ENCODE data around the gene ZDHHC8. TPM values are rescaled to one million over a fixed set of nuclear protein-coding genes. Genes with fewer than 3 reads are reported as not detected.
A peak's percentile ranks its signal among the peaks of the same experiment; 100 is the strongest.

Gene ZDHHC8
- total RNA-seq, 8 experiments from 2014 or later: 4.5 to 34.5 (median 8.9) TPM

GRCh38 chr22:20147237-20147988 is 15.8 kb downstream of the ZDHHC8 start:
- H3K4me3 ChIP-seq: no peak overlapping the region
- no peak for ATAC-seq (replicated peaks in 6 of 8)
- in situ Hi-C loops (cut with MboI; ENCODE audit: low pct_unique_long_range_greater_than_20kb in 2 of 9, low sequenced_read_pairs in 9 of 9, unreplicated experiment in 9 of 9): loop anchor here in 1 of 9 experiments (25.0 kb wide), 1 partner anchor 110 kb away; no protein-coding TSS in a partner anchor
- peak overlapping the region in 1 of 2 donors; percentile 53 for H3K27ac ChIP-seq
- H3K4me1 ChIP-seq (replicated peaks in 1 of 2): peaks cover 3 to 5% of the 10 kb centered on the region in 2 donors
- WGBS, 10 experiments: 61 to 100% methylated on average over 1 to 4 of the region's 14 CpGs; no CpG with 5 or more reads in 8 of the 10 experiments

GRCh38 chr22:20148414-20148813 is 16.8 kb downstream of the ZDHHC8 start:
- no peak for ATAC-seq (replicated peaks in 6 of 8)
- Histone ChIP-seq H3K4me3 (no peak overlapping the region), H3K27ac (no peak overlapping the region), H3K4me1 (replicated peaks in 1 of 2) (peaks cover 3 to 5% of the 10 kb centered on the region in 2 donors)
- in situ Hi-C loops (cut with MboI; ENCODE audit: low pct_unique_long_range_greater_than_20kb in 2 of 9, low sequenced_read_pairs in 9 of 9, unreplicated experiment in 9 of 9): loop anchor here in 1 of 9 experiments (25.0 kb wide), 1 partner anchor 111 kb away; no protein-coding TSS in a partner anchor
- 100% methylated on average over 1 of the region's 18 CpGs; no CpG with 5 or more reads in 9 of the 10 experiments for WGBS, 10 experiments

GRCh38 chr22:20149257-20150250 is 17.9 kb downstream of the ZDHHC8 start:
- no peak overlapping the region for H3K4me3 ChIP-seq
- H3K27ac ChIP-seq: peak overlapping the region in 1 of 2 donors; percentile 39
- ATAC-seq (replicated peaks in 6 of 8): no peak
- peaks cover 13 to 14% of the 10 kb centered on the region in 2 donors for H3K4me1 ChIP-seq (replicated peaks in 1 of 2)
- in situ Hi-C loops (cut with MboI; ENCODE audit: low pct_unique_long_range_greater_than_20kb in 2 of 9, low sequenced_read_pairs in 9 of 9, unreplicated experiment in 9 of 9): loop anchor here (10.0 to 25.0 kb wide), 7 partner anchors 112 to 313 kb away; partner anchors contain the start of gene RTN4R (in 2 of the 9)
- 80% methylated on average over 1 to 3 of the region's 32 CpGs; no CpG with 5 or more reads in 8 of the 10 experiments for WGBS, 10 experiments

DNA sequence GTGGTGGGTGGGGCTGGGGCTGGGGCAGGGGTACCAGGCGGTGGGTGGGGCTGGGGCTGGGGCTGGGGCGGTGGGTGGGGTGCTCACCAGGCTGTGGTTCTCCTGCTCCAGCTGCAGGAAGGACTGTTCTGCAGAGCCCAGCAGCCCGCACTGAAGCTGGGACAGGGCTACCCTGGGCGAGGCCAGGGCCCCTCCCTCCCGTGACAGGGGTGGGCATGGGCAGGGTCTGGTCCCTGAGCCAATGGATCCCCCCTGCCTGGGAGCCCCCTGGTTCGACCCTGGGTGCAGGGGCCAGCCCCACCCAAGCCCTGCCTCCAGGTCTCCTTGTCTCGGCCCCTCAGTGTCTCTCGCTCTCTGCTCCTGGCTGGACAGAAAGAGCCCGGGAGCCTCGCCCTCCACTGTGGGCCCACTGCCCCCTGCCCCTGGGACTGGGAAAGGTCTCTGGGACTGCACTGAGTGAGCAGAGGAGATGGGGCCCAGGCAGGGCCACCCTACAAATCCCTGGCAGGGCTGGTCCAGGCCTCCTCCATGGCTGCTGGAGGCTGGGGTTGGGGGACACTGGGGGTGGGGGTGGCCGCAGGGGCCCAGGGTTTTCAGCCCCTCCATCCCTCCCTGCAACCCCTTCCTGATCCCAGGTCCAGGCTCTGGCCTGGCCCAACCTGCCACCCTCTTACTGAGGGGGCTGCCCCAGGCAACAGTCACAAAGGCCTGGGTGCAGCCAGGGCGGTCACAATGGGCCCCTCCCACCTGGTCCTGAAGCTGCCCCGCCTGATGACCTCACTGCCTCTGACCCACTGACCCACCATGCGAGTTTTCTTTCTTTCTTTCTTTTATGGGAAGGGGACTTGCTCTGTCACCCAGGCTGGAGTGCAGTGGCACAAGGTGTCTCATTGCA is 19.0 kb downstream of the ZDHHC8 start, which contains the start of gene CCDC188:
Gene CCDC188, minus strand, starts transcription at position 675 of the 895 bp plus-strand sequence. Its CDS starts 69 bp downstream, at position 606.
- in situ Hi-C loops (cut with MboI; ENCODE audit: low pct_unique_long_range_greater_than_20kb in 2 of 9, low sequenced_read_pairs in 9 of 9, unreplicated experiment in 9 of 9): loop anchor here (10.0 to 25.0 kb wide), 6 partner anchors 112 to 312 kb away; partner anchors contain the start of gene RTN4R (in 2 of the 9)

GRCh38 chr22:20151276-20151588 is 19.6 kb downstream of the ZDHHC8 start:
- WGBS, 10 experiments: 67 to 100% (median 100%) methylated on average over 1 to 4 of the region's 4 CpGs; no CpG with 5 or more reads in 4 of the 10 experiments

More for the DNA sequence above, 19.0 kb downstream of the ZDHHC8 start, which contains the start of gene CCDC188:
- H3K27ac ChIP-seq: no peak within 1 kb of the TSS
- WGBS, 10 experiments: 50 to 70% (median 55%) methylated on average over 1 to 2 of the region's 14 CpGs; no CpG with 5 or more reads in 7 of the 10 experiments
- no peak within 1 kb of the TSS for H3K4me3 ChIP-seq
- ATAC-seq (replicated peaks in 6 of 8): no peak
- H3K4me1 ChIP-seq (replicated peaks in 1 of 2): peaks cover 24% of the 10 kb centered on the region in 2 donors

GRCh38 chr22:20152464-20152890 is 20.9 kb downstream of the ZDHHC8 start:
- ATAC-seq (replicated peaks in 6 of 8): no peak
- in situ Hi-C loops (cut with MboI; ENCODE audit: low pct_unique_long_range_greater_than_20kb in 2 of 9, low sequenced_read_pairs in 9 of 9, unreplicated experiment in 9 of 9): loop anchor here (10.0 to 25.0 kb wide), 6 partner anchors 110 to 310 kb away; partner anchors contain the start of gene RTN4R (in 2 of the 9)
- Histone ChIP-seq H3K4me3 (no peak overlapping the region), H3K4me1 (replicated peaks in 1 of 2) (peaks cover 30 to 32% of the 10 kb centered on the region in 2 donors), H3K27ac (no peak overlapping the region)
- 71 to 100% (median 93%) methylated on average over 1 to 6 of the region's 14 CpGs; no CpG with 5 or more reads in 5 of the 10 experiments for WGBS, 10 experiments

More at GRCh38 chr22:20151276-20151588, 19.6 kb downstream of the ZDHHC8 start:
- Histone ChIP-seq H3K4me1 (replicated peaks in 1 of 2) (peaks cover 27% of the 10 kb centered on the region in 2 donors), H3K27ac (no peak overlapping the region), H3K4me3 (no peak overlapping the region)
- ATAC-seq (replicated peaks in 6 of 8): no peak
- in situ Hi-C loops (cut with MboI; ENCODE audit: low pct_unique_long_range_greater_than_20kb in 2 of 9, low sequenced_read_pairs in 9 of 9, unreplicated experiment in 9 of 9): loop anchor here (10.0 to 25.0 kb wide), 6 partner anchors 111 to 311 kb away; partner anchors contain the start of gene RTN4R (in 2 of the 9)

DNA sequence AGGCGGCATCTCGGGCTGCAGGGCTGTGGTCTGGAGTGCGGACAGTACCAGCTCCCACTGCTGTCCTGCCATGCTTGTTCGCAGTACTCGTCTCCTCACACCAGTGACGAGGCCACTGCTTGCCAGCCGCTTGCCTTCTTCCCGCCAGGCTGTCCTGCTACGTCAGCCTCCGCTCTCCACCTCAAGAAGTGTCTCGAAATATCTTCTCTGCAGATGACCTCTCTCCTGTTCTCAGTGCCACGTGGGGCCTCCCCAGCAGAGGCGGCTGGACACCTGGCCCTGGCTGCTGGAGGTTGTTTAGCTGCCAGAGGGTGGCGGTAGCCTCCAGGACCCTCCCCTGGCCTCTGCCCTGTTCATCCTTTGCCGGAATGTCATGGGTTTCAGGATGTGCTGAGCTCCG is 22.3 kb downstream of the ZDHHC8 start:
- ATAC-seq (replicated peaks in 6 of 8): peak in 5 of 8 experiments; percentile 14 to 44 (median 20)
- WGBS, 10 experiments: 38 to 100% (median 56%) methylated on average over 1 to 4 of the region's 16 CpGs; no CpG with 5 or more reads in 6 of the 10 experiments
- in situ Hi-C loops (cut with MboI; ENCODE audit: low pct_unique_long_range_greater_than_20kb in 2 of 9, low sequenced_read_pairs in 9 of 9, unreplicated experiment in 9 of 9): loop anchor here (10.0 to 25.0 kb wide), 6 partner anchors 108 to 308 kb away; partner anchors contain the start of gene RTN4R (in 2 of the 9)
- no peak overlapping the region for H3K4me3 ChIP-seq
- H3K4me1 ChIP-seq (replicated peaks in 1 of 2): peaks cover 34 to 39% of the 10 kb centered on the region in 2 donors
- peak overlapping the region in 1 of 2 donors; percentile 22 for H3K27ac ChIP-seq

DNA sequence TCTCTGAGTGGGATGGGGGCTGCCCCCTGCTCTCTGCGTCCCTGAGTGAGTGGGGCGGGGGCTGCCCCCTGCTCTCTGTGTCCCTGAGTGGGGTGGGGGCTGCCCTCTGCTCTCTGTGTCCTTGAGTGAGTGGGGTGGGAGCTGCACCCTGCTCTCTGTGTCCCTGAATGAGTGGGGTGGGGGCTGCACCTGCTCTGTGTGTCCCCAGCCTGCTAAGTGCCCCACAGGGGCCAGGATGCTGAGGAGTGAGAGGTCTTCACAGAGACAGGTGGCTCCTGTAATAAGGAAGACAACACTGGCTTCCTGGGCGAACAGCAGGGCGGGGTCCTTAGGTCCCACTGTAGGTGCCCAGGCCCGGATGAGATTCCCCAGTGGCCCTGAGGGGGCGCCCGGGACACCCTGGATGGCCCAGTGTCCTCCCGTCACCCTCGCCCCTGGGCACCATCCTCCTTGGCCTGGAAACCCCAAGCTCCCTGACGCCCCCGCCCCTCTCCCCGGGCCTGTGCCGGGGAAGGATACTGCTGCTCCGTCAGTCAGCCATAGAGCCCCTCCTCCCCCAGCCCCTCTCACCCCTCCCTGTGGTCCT is 23.1 kb downstream of the ZDHHC8 start:
- WGBS, 10 experiments: 0% methylated on average over 1 of the region's 14 CpGs; no CpG with 5 or more reads in 9 of the 10 experiments
- H3K4me3 ChIP-seq: peak overlapping the region in 3 of 5 donors; percentile 19 to 29 (median 29)
- peak in 6 of 8 experiments; percentile 5 to 53 (median 31) for ATAC-seq (replicated peaks in 6 of 8)
- peaks cover 36 to 40% of the 10 kb centered on the region in 2 donors for H3K4me1 ChIP-seq (replicated peaks in 1 of 2)
- in situ Hi-C loops (cut with MboI; ENCODE audit: low pct_unique_long_range_greater_than_20kb in 2 of 9, low sequenced_read_pairs in 9 of 9, unreplicated experiment in 9 of 9): loop anchor here (5.0 to 25.0 kb wide), 7 partner anchors 108 to 308 kb away; partner anchors contain the start of gene RTN4R (in 2 of the 9)
- H3K27ac ChIP-seq: peak overlapping the region in 1 of 2 donors; percentile 57

GRCh38 chr22:20155330-20156041 is 23.9 kb downstream of the ZDHHC8 start:
- H3K27ac ChIP-seq: peak overlapping the region in 1 of 2 donors; percentile 57
- 0 to 90% (median 60%) methylated on average over 2 to 15 of the region's 30 CpGs; no CpG with 5 or more reads in 5 of the 10 experiments for WGBS, 10 experiments
- peak overlapping the region in 3 of 5 donors; percentile 19 to 29 (median 29) for H3K4me3 ChIP-seq
- in situ Hi-C loops (cut with MboI; ENCODE audit: low pct_unique_long_range_greater_than_20kb in 2 of 9, low sequenced_read_pairs in 9 of 9, unreplicated experiment in 9 of 9): loop anchor here (5.0 to 25.0 kb wide), 7 partner anchors 107 to 307 kb away; partner anchors contain the start of gene RTN4R (in 2 of the 9)
- peaks cover 36 to 40% of the 10 kb centered on the region in 2 donors for H3K4me1 ChIP-seq (replicated peaks in 1 of 2)
- ATAC-seq (replicated peaks in 6 of 8): peak; percentile 38 to 81 (median 70)

DNA sequence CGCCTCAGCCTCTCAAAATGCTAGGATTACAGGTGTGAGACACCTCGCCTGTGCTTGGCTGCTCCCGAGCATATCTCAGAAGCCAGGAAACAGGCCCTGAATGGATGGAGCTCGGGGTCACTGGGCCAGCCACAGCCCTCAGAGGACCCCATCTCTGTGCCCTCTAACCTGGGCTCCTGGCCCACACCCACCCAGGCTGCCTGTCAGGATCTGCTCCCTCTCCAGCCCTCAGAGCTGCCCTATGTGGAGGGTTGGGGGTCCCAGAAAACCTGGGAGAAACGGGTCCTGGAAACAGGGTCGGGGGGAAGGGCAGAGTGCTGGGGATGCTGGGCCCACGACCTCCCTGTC is 24.4 kb downstream of the ZDHHC8 start:
- in situ Hi-C loops (cut with MboI; ENCODE audit: low pct_unique_long_range_greater_than_20kb in 2 of 9, low sequenced_read_pairs in 9 of 9, unreplicated experiment in 9 of 9): loop anchor here (5.0 to 25.0 kb wide), 7 partner anchors 106 to 306 kb away; partner anchors contain the start of gene RTN4R (in 2 of the 9)
- no peak overlapping the region for H3K4me3 ChIP-seq
- H3K27ac ChIP-seq: peak overlapping the region in 1 of 2 donors; percentile 2

More for the DNA sequence above, 24.4 kb downstream of the ZDHHC8 start:
- no peak for ATAC-seq (replicated peaks in 6 of 8)
- peaks cover 36 to 40% of the 10 kb centered on the region in 2 donors for H3K4me1 ChIP-seq (replicated peaks in 1 of 2)
- 29 to 100% (median 63%) methylated on average over 1 to 3 of the region's 7 CpGs; no CpG with 5 or more reads in 6 of the 10 experiments for WGBS, 10 experiments
